Muscle layer of duodenum (tissue), 2 donors: Measurements from ENCODE around the gene NTSR1.

ENCODE experiments used
- H3K27ac ChIP-seq: one replicate; pipeline ENCODE4 v1.7.0; 2013; ENCODE audit warnings: mild to moderate bottlenecking, low read length
- H3K27me3 ChIP-seq: one replicate; pipeline ENCODE4 v1.7.0; 2013; ENCODE audit warnings: low read depth, mild to moderate bottlenecking, control low read depth, low read length
- H3K36me3 ChIP-seq, 2 donors: one replicate each; pipeline ENCODE4 v1.7.0; 2013; ENCODE audit warnings: low read length in 2 of 2, control low read depth in 1 of 2, mild to moderate bottlenecking in 1 of 2; ENCODE audit not compliant: insufficient read depth in 2 of 2, control insufficient read depth in 1 of 2
- H3K4me1 ChIP-seq, 2 donors: one replicate each; pipeline ENCODE4 v1.7.0; 2013; ENCODE audit warnings: low read length in 2 of 2, mild to moderate bottlenecking in 2 of 2, control low read depth in 1 of 2, moderate library complexity in 1 of 2; ENCODE audit not compliant: insufficient read depth in 2 of 2, control insufficient read depth in 1 of 2
- H3K4me3 ChIP-seq, 2 donors: one replicate each; pipeline ENCODE4 v1.7.0; 2013; ENCODE audit warnings: low read length in 2 of 2, low read depth in 1 of 2, mild to moderate bottlenecking in 1 of 2
- H3K9me3 ChIP-seq, 2 donors: one replicate each; pipeline ENCODE4 v1.7.0; 2013; ENCODE audit warnings: low read length in 2 of 2, control low read depth in 1 of 2, mild to moderate bottlenecking in 1 of 2; ENCODE audit not compliant: control insufficient read depth in 1 of 2
- donor health status: healthy.

The NTSR1 gene

GRCh38 chr20:62764156-62764935, 55.7 kb downstream of the NTSR1 start:
- H3K9me3 ChIP-seq: no peaks in the 10 kb centered on the region
- no peak overlapping the region for H3K4me3 ChIP-seq
- no peak overlapping the region for H3K27ac ChIP-seq
- no peaks in the 10 kb centered on the region for H3K27me3 ChIP-seq
- H3K4me1 ChIP-seq: peaks cover 4 to 20% of the 10 kb centered on the region in 2 donors
- H3K36me3 ChIP-seq: no peaks in the 10 kb centered on the region

GRCh38 chr20:62765021-62765420, 56.4 kb downstream of the NTSR1 start:
- no peak overlapping the region for H3K4me3 ChIP-seq
- H3K27ac ChIP-seq: no peak overlapping the region
- no peaks in the 10 kb centered on the region for H3K36me3 ChIP-seq
- peaks cover 4 to 20% of the 10 kb centered on the region in 2 donors for H3K4me1 ChIP-seq
- no peaks in the 10 kb centered on the region for H3K27me3 ChIP-seq
- no peaks in the 10 kb centered on the region for H3K9me3 ChIP-seq

- peaks cover 4 to 18% of the 10 kb centered on the region in 2 donors for H3K4me1 ChIP-seq
- no peaks in the 10 kb centered on the region for H3K9me3 ChIP-seq
- no peak overlapping the region for H3K4me3 ChIP-seq
- H3K27ac ChIP-seq: no peak overlapping the region
- H3K27me3 ChIP-seq: no peaks in the 10 kb centered on the region
- H3K36me3 ChIP-seq: no peaks in the 10 kb centered on the region
Observed at GRCh38 chr20:62765432-62766070, 56.9 kb downstream of the NTSR1 start.

- no peak overlapping the region for H3K4me3 ChIP-seq
- H3K27me3 ChIP-seq: no peaks in the 10 kb centered on the region
- H3K27ac ChIP-seq: no peak overlapping the region
- H3K4me1 ChIP-seq: peaks cover 4 to 14% of the 10 kb centered on the region in 2 donors
- no peaks in the 10 kb centered on the region for H3K36me3 ChIP-seq
- H3K9me3 ChIP-seq: no peaks in the 10 kb centered on the region
Observed at GRCh38 chr20:62766071-62766450, 57.4 kb downstream of the NTSR1 start.

GRCh38 chr20:62766716-62767115, 58.1 kb downstream of the NTSR1 start:
- no peak overlapping the region for H3K27ac ChIP-seq

GRCh38 chr20:62768234-62768546, 59.6 kb downstream of the NTSR1 start:
- no peaks in the 10 kb centered on the region for H3K36me3 ChIP-seq
- no peak overlapping the region for H3K4me3 ChIP-seq
- no peaks in the 10 kb centered on the region for H3K9me3 ChIP-seq
- no peak overlapping the region for H3K27ac ChIP-seq
- H3K4me1 ChIP-seq: peaks cover 4 to 12% of the 10 kb centered on the region in 2 donors
- H3K27me3 ChIP-seq: no peaks in the 10 kb centered on the region

More at GRCh38 chr20:62766716-62767115, 58.1 kb downstream of the NTSR1 start:
- no peaks in the 10 kb centered on the region for H3K9me3 ChIP-seq
- H3K36me3 ChIP-seq: no peaks in the 10 kb centered on the region
- H3K4me3 ChIP-seq: no peak overlapping the region
- peaks cover 4 to 7% of the 10 kb centered on the region in 2 donors for H3K4me1 ChIP-seq
- no peaks in the 10 kb centered on the region for H3K27me3 ChIP-seq

- Histone ChIP-seq H3K4me3 (no peak overlapping the region), H3K27me3 (no peaks in the 10 kb centered on the region), H3K4me1 (peaks cover 4 to 12% of the 10 kb centered on the region in 2 donors), H3K27ac (no peak overlapping the region), H3K9me3 (no peaks in the 10 kb centered on the region), H3K36me3 (no peaks in the 10 kb centered on the region)
Observed at GRCh38 chr20:62768551-62769287, 60.1 kb downstream of the NTSR1 start.

- no peak overlapping the region for H3K4me3 ChIP-seq
Observed at GRCh38 chr20:62769346-62770071, 60.9 kb downstream of the NTSR1 start.

GRCh38 chr20:62770111-62770910, 61.7 kb downstream of the NTSR1 start:
- no peak overlapping the region for H3K4me3 ChIP-seq
- peaks cover 4 to 12% of the 10 kb centered on the region in 2 donors for H3K4me1 ChIP-seq
- H3K36me3 ChIP-seq: no peaks in the 10 kb centered on the region
- no peak overlapping the region for H3K27ac ChIP-seq
- H3K9me3 ChIP-seq: no peaks in the 10 kb centered on the region
- no peaks in the 10 kb centered on the region for H3K27me3 ChIP-seq

More at GRCh38 chr20:62769346-62770071, 60.9 kb downstream of the NTSR1 start:
- Histone ChIP-seq H3K27ac (no peak overlapping the region), H3K9me3 (no peaks in the 10 kb centered on the region), H3K27me3 (no peaks in the 10 kb centered on the region), H3K4me1 (peaks cover 4 to 12% of the 10 kb centered on the region in 2 donors), H3K36me3 (no peaks in the 10 kb centered on the region)

- no peaks in the 10 kb centered on the region for H3K27me3 ChIP-seq
- no peaks in the 10 kb centered on the region for H3K36me3 ChIP-seq
- H3K9me3 ChIP-seq: no peaks in the 10 kb centered on the region
- no peak overlapping the region for H3K27ac ChIP-seq
- no peak overlapping the region for H3K4me3 ChIP-seq
- H3K4me1 ChIP-seq: peaks cover 4 to 12% of the 10 kb centered on the region in 2 donors
Observed at GRCh38 chr20:62770916-62771315, 62.3 kb downstream of the NTSR1 start.
